CD4-positive, alpha-beta T cell treated with Interleukin-4 for 4 hours (primary cell): Measurements from ENCODE around the gene STXBP1.
A peak's percentile ranks its signal among the peaks of the same experiment; 100 is the strongest.
"Not testable (repeated sequence)": the region's sequence is repeated elsewhere in the genome, so short reads cannot be mapped to it uniquely, and the experiment has no call there.

Source experiments
- DNase-seq: peaks from one replicate; pipeline ENCODE4 v3.0.0-alpha.2; 2020

Gene STXBP1

DNA sequence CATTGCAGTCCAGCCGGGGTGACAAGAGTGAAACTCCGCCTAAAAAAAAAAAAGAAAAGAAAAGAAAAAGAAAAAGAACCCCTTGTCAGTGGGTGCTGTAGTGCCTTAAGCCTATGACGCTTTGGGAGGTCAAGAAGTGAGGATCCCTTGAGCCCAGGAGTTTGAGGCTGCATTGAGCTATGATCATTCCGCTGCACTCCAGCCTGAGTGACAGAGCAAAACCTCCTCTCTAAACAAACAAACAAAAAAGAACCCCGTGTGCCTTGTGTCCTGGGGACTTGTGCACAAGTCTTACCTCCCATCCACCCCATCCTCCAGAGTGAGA is 33.5 kb upstream of the STXBP1 start:
- no peak for DNase-seq

GRCh38 chr9:127578952-127579853 is 32.9 kb upstream of the STXBP1 start:
- peak; percentile 83 for DNase-seq

DNA sequence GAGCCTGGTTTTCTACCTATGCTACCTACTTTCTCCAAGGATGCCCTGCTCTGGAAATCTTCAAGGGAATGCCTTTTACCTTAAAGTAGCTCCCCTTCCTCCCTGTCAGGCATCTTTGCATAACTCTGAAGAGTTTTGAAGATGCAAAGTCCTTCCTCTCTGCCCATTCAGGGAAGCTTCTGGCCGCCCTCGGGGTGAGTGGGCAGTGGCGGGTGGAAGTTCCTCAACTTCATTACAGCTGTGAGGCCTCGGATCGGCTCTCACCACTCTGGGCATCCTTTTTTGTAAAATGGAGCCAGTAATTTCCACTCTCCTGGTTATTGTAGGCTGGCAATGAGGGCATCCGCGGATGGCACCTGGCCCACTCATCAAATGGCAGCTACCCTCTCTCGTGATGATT is 31.7 kb upstream of the STXBP1 start:
- DNase-seq: no peak

- DNase-seq: no peak
Observed at GRCh38 chr9:127580879-127581475, 31.1 kb upstream of the STXBP1 start.

DNA sequence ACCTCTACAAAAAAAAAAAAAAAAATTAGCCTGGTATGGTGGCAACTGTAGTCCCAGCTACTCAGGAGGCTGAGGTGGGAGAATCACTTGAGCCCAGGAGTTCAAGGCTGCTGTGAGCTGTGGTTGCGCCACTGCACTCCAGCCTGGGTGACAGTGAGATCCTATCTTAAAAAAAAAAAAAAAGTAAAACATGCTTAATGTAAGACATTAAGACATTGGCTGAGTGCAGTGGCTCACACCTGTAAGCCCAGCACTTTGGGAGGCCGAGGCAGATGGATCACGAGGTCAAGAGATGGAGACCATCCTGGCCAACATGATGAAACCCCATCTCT is 27.6 kb upstream of the STXBP1 start:
- not testable (repeated sequence) for DNase-seq

- DNase-seq: no peak
Observed at GRCh38 chr9:127585161-127585819, 26.8 kb upstream of the STXBP1 start.

DNA sequence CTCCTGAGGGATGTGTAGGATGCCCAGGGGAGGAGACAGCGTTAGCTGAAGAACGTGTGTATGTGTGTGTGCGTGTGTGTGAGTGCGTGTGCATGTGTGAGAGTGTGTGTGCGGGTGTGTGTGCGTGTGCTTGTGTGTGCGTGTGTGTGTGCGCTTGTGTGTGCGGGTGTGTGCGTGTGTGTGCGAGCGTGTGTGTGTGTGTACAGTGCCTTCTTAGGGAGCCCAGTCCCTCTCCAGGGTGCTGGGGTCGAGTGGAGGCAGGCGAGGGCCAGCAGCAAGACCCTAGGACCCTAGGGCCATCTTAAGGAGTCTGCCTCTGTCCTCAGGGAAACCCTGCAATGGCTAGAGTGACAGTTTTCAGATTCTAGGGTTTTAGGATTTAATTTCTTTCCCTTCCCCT is 26.0 kb upstream of the STXBP1 start:
- no peak for DNase-seq

DNA sequence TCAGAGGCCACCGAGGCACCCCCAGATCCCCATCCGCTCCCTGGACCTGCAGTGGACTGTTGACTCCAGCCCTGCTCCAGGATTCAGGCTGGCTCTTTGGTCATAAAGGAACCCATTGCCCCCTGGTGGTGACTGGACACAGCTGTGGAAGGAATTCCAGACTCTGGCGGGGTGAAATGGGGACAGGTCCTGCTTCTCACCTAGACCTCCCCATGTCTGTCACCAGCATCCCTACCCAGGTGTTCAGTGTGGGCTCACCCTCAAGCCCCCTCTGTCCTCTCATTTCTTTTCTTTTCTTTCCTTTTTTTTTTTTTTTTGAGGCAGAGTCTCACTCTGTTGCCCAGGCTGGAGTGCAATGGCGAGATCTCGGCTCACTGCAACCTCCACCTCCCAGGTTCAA is 25.5 kb upstream of the STXBP1 start:
- DNase-seq: peak; percentile 62

GRCh38 chr9:127587966-127588365 is 24.1 kb upstream of the STXBP1 start:
- DNase-seq: no peak

DNA sequence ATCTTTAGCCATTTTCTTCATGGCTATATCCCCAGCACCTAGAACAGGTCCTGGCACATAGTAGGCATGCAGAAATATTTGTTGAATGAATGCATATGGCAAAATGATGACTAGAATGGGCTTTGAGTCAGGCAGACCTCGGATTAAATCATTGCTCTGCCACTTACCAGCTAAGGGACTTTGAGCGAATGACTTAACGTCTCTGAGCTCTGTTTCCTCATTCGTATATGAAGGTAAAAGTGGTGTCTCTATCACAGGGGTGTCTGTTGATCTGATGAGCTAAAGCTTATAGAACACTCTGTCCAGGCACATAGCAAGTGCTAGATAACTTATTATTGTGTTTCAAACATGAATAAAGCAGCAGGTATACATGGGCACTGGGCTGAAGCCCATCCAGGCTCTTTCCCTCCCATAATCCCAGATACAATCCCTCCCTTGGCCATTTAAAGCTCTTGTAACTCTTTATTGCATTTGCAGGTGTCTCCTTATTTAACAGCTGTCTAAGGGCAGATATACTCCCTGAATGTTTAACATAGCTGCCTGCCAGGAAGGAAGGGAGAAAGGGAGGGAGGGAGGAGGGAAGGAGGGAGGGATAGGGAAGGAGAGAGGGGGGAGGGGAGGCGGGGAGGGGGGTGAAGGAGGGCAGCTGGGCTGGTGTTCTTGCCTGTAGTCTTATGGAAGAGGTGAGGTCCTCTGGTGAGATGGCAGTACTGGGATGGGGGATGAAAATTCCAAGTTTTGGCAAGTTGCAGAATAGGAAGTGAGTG is 23.2 kb upstream of the STXBP1 start:
- no peak for DNase-seq

DNA sequence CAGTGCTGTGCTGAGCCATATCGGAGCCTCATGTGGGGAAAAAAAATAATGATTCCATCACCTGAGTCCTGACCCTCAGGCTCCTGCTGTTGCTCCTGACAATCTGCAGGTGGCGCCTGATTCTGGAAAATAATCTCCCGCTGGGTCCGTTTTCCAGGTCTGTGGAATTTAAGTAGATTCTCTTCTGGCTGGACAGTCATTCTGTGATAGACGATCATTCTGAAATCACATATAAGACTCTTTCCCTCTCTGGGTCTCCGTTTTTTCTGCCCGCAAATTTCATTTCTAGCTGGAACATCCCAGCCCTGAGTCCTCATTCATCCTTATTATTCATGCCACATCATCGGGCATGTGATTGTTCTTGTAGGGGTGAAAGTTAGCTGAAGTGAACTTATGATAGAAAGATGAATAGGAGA is 22.1 kb upstream of the STXBP1 start:
- DNase-seq: peak; percentile 43

DNA sequence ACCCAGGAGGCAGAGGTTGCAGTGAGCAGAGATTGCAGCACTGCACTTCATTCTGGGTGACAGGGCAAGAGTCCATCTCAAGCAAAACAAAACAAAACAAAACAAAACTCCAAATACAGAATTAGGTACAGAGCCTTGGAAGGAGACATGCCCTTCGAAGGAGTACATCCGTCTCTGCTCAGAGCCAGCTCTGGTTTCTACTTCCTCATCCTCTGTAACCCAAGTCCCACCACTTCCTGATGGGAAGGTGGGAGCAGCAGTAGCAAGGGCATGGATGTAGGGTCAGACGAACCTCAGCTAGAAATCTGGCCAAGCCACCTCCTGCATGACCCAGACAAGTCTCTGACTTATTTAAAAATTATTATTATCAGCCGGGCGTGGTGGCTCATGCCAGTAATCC is 16.5 kb upstream of the STXBP1 start:
- no peak for DNase-seq

DNA sequence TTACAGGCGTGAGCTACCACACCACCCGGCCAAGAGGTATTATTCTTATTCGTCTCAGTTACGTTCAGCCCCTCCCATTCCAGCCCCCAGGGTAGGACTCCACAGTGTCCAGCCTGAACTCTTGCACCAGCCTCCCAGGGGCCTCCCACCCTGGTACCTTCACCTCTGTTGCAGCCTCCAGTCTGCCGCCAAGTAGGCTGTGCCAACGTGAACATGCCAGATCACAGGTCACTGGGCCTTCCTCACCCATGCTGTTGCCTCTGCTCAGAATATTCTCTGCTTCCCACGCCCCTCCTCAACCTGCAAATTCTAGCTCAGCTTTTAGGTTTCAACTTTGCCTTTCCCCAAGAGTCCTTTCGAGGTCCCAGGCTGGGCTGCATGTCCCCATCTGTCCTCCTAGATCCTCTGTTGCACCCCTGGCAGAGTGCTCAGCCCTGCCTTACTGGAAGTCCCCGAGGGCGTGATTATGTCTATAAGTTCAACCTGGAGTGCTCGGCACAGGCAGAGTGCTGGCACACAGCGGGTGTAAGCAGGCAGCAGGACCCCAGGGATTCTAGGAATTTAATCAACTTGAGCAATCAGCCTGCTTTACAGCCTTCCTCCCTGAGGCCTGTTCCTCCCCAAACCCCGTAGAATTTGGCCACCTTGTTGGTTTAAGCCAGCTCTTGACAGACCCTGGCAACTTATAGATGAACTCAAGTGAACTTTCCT is 13.1 kb upstream of the STXBP1 start:
- DNase-seq: no peak

DNA sequence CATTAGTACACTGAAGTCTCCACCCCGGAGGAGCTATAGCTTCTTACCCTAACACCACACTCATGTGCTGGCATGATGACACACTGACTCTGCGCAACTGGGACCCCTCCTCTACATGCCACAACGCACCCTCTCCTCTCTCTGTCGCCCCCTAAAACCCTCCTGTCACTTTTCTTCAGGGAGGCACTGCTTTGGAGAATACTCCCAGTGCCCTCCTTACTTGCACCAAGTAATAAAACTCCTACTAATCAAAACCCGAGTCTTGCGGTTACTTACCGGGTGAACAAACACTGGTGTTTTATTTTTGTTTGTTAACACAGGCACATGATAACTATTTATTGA is 12.6 kb upstream of the STXBP1 start:
- DNase-seq: no peak

GRCh38 chr9:127603226-127603625 is 8.9 kb upstream of the STXBP1 start:
- no peak for DNase-seq

GRCh38 chr9:127606043-127606442 is 6.0 kb upstream of the STXBP1 start:
- DNase-seq: no peak

- peak; percentile 69 for DNase-seq
Observed at GRCh38 chr9:127608104-127608966, 3.7 kb upstream of the STXBP1 start.

- no peak for DNase-seq
Observed at GRCh38 chr9:127611603-127611898, 526 bp upstream of the STXBP1 start.

DNA sequence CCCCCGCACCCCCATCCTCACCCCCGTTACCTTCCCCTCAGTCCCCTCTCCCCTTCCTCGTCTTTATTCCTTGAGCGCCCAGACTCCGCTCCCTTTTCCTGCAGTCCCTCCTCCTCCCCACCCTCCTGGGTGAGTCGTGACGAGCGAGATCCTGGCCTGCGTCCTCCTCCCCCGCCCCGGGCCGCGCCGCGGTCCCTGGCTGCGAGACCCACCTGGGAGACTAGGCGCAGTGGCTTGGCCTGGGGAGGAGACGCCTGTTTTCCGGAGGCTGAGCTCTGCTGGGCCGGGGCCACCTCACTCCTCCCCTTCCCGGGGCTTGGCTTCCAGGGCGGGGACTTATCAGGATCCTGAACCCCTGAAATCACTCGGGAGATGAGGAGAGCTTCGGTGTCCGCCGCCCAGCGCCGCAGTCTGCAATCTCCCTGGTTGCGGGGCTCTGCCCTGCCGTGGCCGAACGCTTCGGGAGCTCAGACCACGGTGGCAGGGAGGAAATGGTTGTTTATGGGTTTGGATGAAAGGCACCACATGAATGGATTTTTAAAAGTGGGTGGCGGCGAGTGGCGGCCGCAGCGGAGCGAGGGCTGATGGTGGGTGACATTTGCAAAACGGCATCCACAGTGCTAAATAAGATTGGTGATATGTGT is 984 bp downstream of the STXBP1 start:
- peak; percentile 8 for DNase-seq

- DNase-seq: no peak
Observed at GRCh38 chr9:127613583-127613954, 1.5 kb downstream of the STXBP1 start.

DNA sequence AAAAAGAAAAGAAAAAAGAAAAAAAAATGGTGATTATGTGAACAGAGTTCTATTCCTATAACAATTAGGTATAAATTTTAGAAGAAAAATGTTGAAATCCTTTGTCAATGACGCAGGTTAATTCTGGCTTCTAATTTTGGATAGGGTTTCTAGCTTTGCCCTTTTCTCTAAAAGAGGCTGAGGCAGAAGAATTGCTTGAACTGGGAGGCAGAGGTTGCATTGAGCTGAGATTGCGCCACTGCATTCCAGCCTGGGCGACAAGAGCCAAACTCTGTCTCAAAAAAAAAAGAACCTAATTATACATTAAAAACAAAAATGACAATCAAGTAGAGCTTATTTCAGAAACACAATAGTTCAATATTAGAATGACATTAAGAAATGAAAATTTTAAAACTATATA is 2.9 kb downstream of the STXBP1 start:
- DNase-seq: no peak
